Ascending aorta (tissue), 2 donors: Measurements from ENCODE around the gene SAT1. TPM values are rescaled to one million over a fixed set of nuclear protein-coding genes. Genes with fewer than 3 reads are reported as not detected.

Experiments used
- DNase-seq, 2 donors: peaks; one replicate each; pipeline ENCODE4 v3.0.0-alpha.2; 2019; ENCODE audit warnings: low spot score in 2 of 2
- H3K27ac ChIP-seq, 2 donors: fragments of 200-600 bp; sonication (generic); one replicate each; pipeline ENCODE4 v1.5.1; 2016 to 2017; ENCODE audit warnings: mild to moderate bottlenecking in 1 of 2
- H3K27me3 ChIP-seq: fragments of 200-600 bp; sonication (generic); one replicate; pipeline ENCODE4 v1.5.1; 2017
- H3K36me3 ChIP-seq, 2 donors: fragments of 200-600 bp; sonication (generic); one replicate each; pipeline ENCODE4 v1.5.1; 2016
- H3K4me1 ChIP-seq, 2 donors: fragments of 200-600 bp; sonication (generic); one replicate each; pipeline ENCODE4 v1.5.1; 2016 to 2017; ENCODE audit warnings: mild to moderate bottlenecking in 1 of 2
- H3K4me3 ChIP-seq, 2 donors: fragments of 200-600 bp; sonication (generic); one replicate each; pipeline ENCODE4 v1.5.1; 2016 to 2017; ENCODE audit warnings: mild to moderate bottlenecking in 1 of 2
- H3K9me3 ChIP-seq, 2 donors: fragments of 200-600 bp; sonication (generic); one replicate each; pipeline ENCODE4 v1.5.1; 2016
- CTCF ChIP-seq, 3 experiments: fragments of 200-600 bp in 2 of 3; fragments of 450-650 bp in 1 of 3; sonication (generic) in 2 of 3; IDR thresholded peaks; one replicate each; pipeline ENCODE4 v1.5.1; 2016 to 2019; ENCODE audit warnings: antibody characterized with exemption in 3 of 3, mild to moderate bottlenecking in 1 of 3, moderate library complexity in 1 of 3
- intact Hi-C: fragments of 100-400 bp; cut with DNase I; formaldehyde crosslinking; loops from one replicate; pipeline ENCODE4 v1.15.1; 2023
- total RNA-seq: library from RNA; depleted of rRNA; stranded (reverse); fragments of >200 nt; gene quantifications from one replicate; pipeline ENCODE4 v1.1.0, GENCODE V29; 2016

Gene SAT1
- total RNA-seq, 1 donor from 2014 or later, result 349 TPM

- DNase-seq, result peak in 1 of 2 donors; percentile 75
- Histone ChIP-seq H3K27ac (no peak overlapping the region), H3K4me1 (no peaks in the 10 kb centered on the region), H3K36me3 (no peaks in the 10 kb centered on the region), H3K27me3 (no peaks in the 10 kb centered on the region), H3K4me3 (no peak overlapping the region), H3K9me3 (no peaks in the 10 kb centered on the region)
- intact Hi-C loops, result no loop called here
- peak in 2 of 3 experiments; percentile 26 to 36 for TF ChIP-seq CTCF (IDR thresholded peaks at IDR 0.05)
Observed at GRCh38 chrX:23756165-23756564, 26.8 kb upstream of the SAT1 start.

- H3K4me3 ChIP-seq, result no peak overlapping the region
- TF ChIP-seq CTCF (IDR thresholded peaks at IDR 0.05), result no peak
- no peaks in the 10 kb centered on the region for H3K4me1 ChIP-seq
- H3K36me3 ChIP-seq, result no peaks in the 10 kb centered on the region
- peaks cover 0 to 5% of the 10 kb centered on the region in 2 donors for H3K9me3 ChIP-seq
- no peaks in the 10 kb centered on the region for H3K27me3 ChIP-seq
- intact Hi-C loops, result no loop called here
- H3K27ac ChIP-seq, result no peak overlapping the region
- no peak for DNase-seq
Observed at GRCh38 chrX:23759821-23760220, 23.2 kb upstream of the SAT1 start.

GRCh38 chrX:23764188-23764984, 18.6 kb upstream of the SAT1 start:
- H3K9me3 ChIP-seq, result peaks cover 0 to 5% of the 10 kb centered on the region in 2 donors
- no peak for TF ChIP-seq CTCF (IDR thresholded peaks at IDR 0.05)
- no peak overlapping the region for H3K27ac ChIP-seq
- no peaks in the 10 kb centered on the region for H3K27me3 ChIP-seq
- H3K4me3 ChIP-seq, result no peak overlapping the region
- no peaks in the 10 kb centered on the region for H3K36me3 ChIP-seq
- no peak for DNase-seq
- intact Hi-C loops, result no loop called here
- no peaks in the 10 kb centered on the region for H3K4me1 ChIP-seq

GRCh38 chrX:23765449-23765848, 17.5 kb upstream of the SAT1 start:
- Histone ChIP-seq H3K4me3 (no peak overlapping the region), H3K9me3 (peaks cover 0 to 5% of the 10 kb centered on the region in 2 donors), H3K27ac (no peak overlapping the region), H3K36me3 (no peaks in the 10 kb centered on the region), H3K4me1 (no peaks in the 10 kb centered on the region), H3K27me3 (no peaks in the 10 kb centered on the region)
- intact Hi-C loops, result no loop called here
- no peak for TF ChIP-seq CTCF (IDR thresholded peaks at IDR 0.05)
- no peak for DNase-seq

GRCh38 chrX:23765868-23766267, 17.1 kb upstream of the SAT1 start:
- no peak overlapping the region for H3K27ac ChIP-seq
- no peaks in the 10 kb centered on the region for H3K36me3 ChIP-seq
- intact Hi-C loops, result no loop called here
- peaks cover 0 to 5% of the 10 kb centered on the region in 2 donors for H3K9me3 ChIP-seq
- no peaks in the 10 kb centered on the region for H3K4me1 ChIP-seq
- H3K27me3 ChIP-seq, result no peaks in the 10 kb centered on the region
- H3K4me3 ChIP-seq, result no peak overlapping the region
- no peak for DNase-seq
- TF ChIP-seq CTCF (IDR thresholded peaks at IDR 0.05), result no peak
